ENCODE data around the gene CD6.

DNA sequence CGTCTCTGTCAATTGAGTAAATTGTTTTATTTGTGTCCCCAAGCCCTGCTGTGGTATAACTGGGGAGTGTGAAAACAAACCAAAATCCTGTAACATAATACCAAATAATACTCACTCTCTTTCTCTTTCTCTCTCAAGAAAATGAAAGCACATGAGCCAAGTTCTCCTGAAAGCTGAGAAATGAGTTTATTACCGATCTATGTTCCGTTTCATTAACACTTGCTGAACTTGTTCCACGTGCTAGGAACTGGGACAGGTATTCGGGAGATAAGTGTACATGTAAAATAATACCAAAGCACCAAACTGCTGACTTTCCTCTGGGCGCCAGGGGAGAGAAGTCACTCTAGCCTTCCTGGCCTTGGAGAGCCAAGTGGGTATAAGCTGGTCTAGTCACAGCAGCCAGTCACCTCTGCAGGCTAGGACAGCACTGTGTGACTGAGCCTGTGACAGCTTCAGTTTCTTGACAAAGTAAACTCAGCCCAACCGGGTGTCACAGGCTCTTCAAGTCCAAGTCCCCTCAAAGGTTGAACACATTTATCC is 23.1 kb downstream of the CD6 start:
- TF ChIP-seq, protein P1, sequence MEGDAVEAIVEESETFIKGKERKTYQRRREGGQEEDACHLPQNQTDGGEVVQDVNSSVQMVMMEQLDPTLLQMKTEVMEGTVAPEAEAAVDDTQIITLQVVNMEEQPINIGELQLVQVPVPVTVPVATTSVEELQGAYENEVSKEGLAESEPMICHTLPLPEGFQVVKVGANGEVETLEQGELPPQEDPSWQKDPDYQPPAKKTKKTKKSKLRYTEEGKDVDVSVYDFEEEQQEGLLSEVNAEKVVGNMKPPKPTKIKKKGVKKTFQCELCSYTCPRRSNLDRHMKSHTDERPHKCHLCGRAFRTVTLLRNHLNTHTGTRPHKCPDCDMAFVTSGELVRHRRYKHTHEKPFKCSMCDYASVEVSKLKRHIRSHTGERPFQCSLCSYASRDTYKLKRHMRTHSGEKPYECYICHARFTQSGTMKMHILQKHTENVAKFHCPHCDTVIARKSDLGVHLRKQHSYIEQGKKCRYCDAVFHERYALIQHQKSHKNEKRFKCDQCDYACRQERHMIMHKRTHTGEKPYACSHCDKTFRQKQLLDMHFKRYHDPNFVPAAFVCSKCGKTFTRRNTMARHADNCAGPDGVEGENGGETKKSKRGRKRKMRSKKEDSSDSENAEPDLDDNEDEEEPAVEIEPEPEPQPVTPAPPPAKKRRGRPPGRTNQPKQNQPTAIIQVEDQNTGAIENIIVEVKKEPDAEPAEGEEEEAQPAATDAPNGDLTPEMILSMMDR (IDR thresholded peaks at IDR 0.05), result no peak
- TF ChIP-seq POLR2A (IDR thresholded peaks at IDR 0.05), result no peak
- no peak for TF ChIP-seq POLR2AphosphoS5 (IDR thresholded peaks at IDR 0.05)

All from prostate gland (tissue), 2 donors.